HCT116 (cell line): ENCODE results near the gene TMEM165. TPM values are rescaled to one million over a fixed set of nuclear protein-coding genes. Genes with fewer than 3 reads are reported as not detected.

Experiments
- ATAC-seq: fragments of 200-7000 bp; cut with Tn5 transposase; 2 replicates; pipeline ENCODE4 v1.9.1; 2020; ENCODE audit warnings: mild to moderate bottlenecking, moderate library complexity
- BruUV-seq: library from RNA; stranded (reverse); fragments of 400-500 nt; replicated peaks from 2 replicates; lab custom pipeline; 2021; lab: Mats Ljungman, UMichigan
- CTCF ChIA-PET: fragments of 300-600 bp; sonication (Branson Sonifier 250); formaldehyde crosslinking; loops from one replicate; lab custom pipeline; 2021; ENCODE audit warnings: antibody characterized with exemption; lab: Charles Lee
- POLR2A ChIA-PET: fragments of 300-600, 350-600 bp; sonication (Branson Sonifier 250); formaldehyde crosslinking; loops from one replicate; lab custom pipeline; 2021; ENCODE audit warnings: antibody characterized with exemption; lab: Charles Lee
- RAD21 ChIA-PET, 2 experiments: fragments of 300-600 bp; sonication (Branson Sonifier 250); formaldehyde crosslinking; loops; one replicate each; lab custom pipeline; 2023; ENCODE audit warnings: low total read pairs in 2 of 2; ENCODE audit not compliant: uncharacterized antibody in 2 of 2, unreplicated experiment in 2 of 2, low non-redundant PET in 1 of 2; lab: Charles Lee
- DNase-seq: peaks from one replicate; pipeline ENCODE4 v3.0.0-alpha.2; 2010; ENCODE audit warnings: low read depth, low spot score
- H2AFZ ChIP-seq: fragments of 200-600 bp; shearing (Covaris generic), sonication (generic); 2 replicates; pipeline ENCODE4 v1.6.1; 2017; ENCODE audit warnings: low read depth, mixed run types, mixed read lengths, antibody characterized with exemption, low read length; ENCODE audit not compliant: poor library complexity, severe bottlenecking
- H3K27ac ChIP-seq: 2 replicates; pipeline ENCODE4 v1.5.1; 2012; ENCODE audit warnings: low read depth, low read length
- H3K27me3 ChIP-seq: fragments of 200-600 bp; sonication (generic); 2 replicates; pipeline ENCODE4 v1.6.1; 2016; ENCODE audit warnings: mixed run types, low read length, mixed read lengths; ENCODE audit not compliant: insufficient read depth
- H3K36me3 ChIP-seq, 2 experiments: fragments of 200-500 bp in 1 of 2; fragments of 200-600 bp in 1 of 2; sonication (Bioruptor generic) in 1 of 2; sonication (generic) in 1 of 2; 2 replicates each; pipeline versions ENCODE4 v1.5.1 to v1.6.1; 2014 to 2016; ENCODE audit warnings: low read length in 2 of 2, inconsistent platforms in 1 of 2, mixed read lengths in 1 of 2, mixed run types in 1 of 2; ENCODE audit not compliant: insufficient read depth in 2 of 2, control insufficient read depth in 1 of 2
- H3K4me1 ChIP-seq, 2 experiments: fragments of 200-600 bp in 1 of 2; sonication (generic) in 1 of 2; 2 replicates each; pipeline versions ENCODE4 v1.5.1 to v1.6.1; 2012 to 2017; ENCODE audit warnings: low read length in 2 of 2, inconsistent platforms in 1 of 2, mild to moderate bottlenecking in 1 of 2, mixed read lengths in 1 of 2, mixed run types in 1 of 2, moderate library complexity in 1 of 2; ENCODE audit not compliant: insufficient read depth in 2 of 2, control insufficient read depth in 1 of 2
- H3K4me2 ChIP-seq: fragments of 200-600 bp; sonication (generic); 2 replicates; pipeline ENCODE4 v1.6.1; 2017; ENCODE audit warnings: mixed run types, low read length, mixed read lengths
- H3K4me3 ChIP-seq, 2 experiments: fragments of 200-600 bp in 1 of 2; sonication (generic) in 1 of 2; replicated peaks in 1 of 2; 2 replicates each; pipeline ENCODE4 v1.5.1; 2011 to 2016; ENCODE audit warnings: low read length in 2 of 2, control low read depth in 1 of 2, low read depth in 1 of 2, mild to moderate bottlenecking in 1 of 2, mixed read lengths in 1 of 2, mixed run types in 1 of 2
- H3K79me2 ChIP-seq: fragments of 200-600 bp; sonication (generic); 2 replicates; pipeline ENCODE4 v1.6.1; 2017; ENCODE audit warnings: mild to moderate bottlenecking, mixed run types, low read length, moderate library complexity, mixed read lengths; ENCODE audit not compliant: insufficient read depth
- H3K9ac ChIP-seq: fragments of 200-600 bp; sonication (generic); 2 replicates; pipeline ENCODE4 v1.6.1; 2016; ENCODE audit warnings: low read length, mixed read lengths
- H3K9me2 ChIP-seq: fragments of 200-600 bp; sonication (generic), shearing (Covaris generic); 2 replicates; pipeline ENCODE4 v1.6.1; 2017; ENCODE audit warnings: mixed run types, mild to moderate bottlenecking, moderate library complexity; ENCODE audit not compliant: insufficient read depth
- H3K9me3 ChIP-seq, 2 experiments: fragments of 200-500 bp in 1 of 2; fragments of 200-600 bp in 1 of 2; sonication (Bioruptor generic) in 1 of 2; sonication (generic) in 1 of 2; 2 replicates each; pipeline ENCODE4 v1.6.1; 2014 to 2017; ENCODE audit warnings: low read length in 2 of 2, mixed read lengths in 2 of 2, inconsistent platforms in 1 of 2, low read depth in 1 of 2, mild to moderate bottlenecking in 1 of 2, mixed run types in 1 of 2, moderate library complexity in 1 of 2; ENCODE audit not compliant: control insufficient read depth in 1 of 2, insufficient read depth in 1 of 2
- H4K20me1 ChIP-seq: fragments of 200-600 bp; sonication (generic), shearing (Covaris generic); 2 replicates; pipeline ENCODE4 v1.6.1; 2017; ENCODE audit warnings: mixed run types, mild to moderate bottlenecking, moderate library complexity; ENCODE audit not compliant: insufficient read depth
- CBX3 ChIP-seq: IDR thresholded peaks from 2 replicates; pipeline ENCODE4 v1.6.1; 2012; ENCODE audit warnings: low read depth
- CEBPB ChIP-seq: IDR thresholded peaks from 2 replicates; pipeline ENCODE4 v1.6.1; 2012; ENCODE audit warnings: low read depth
- CTCF ChIP-seq, 3 experiments: fragments of 200-600 bp in 1 of 3; sonication (generic) in 1 of 3; IDR thresholded peaks in 2 of 3; conservative IDR thresholded peaks in 1 of 3; 2 replicates each; pipeline ENCODE4 v1.5.1; 2012 to 2017; ENCODE audit warnings: low read depth in 2 of 3, low read length in 2 of 3, antibody characterized with exemption in 1 of 3, borderline replicate concordance in 1 of 3, control low read depth in 1 of 3, mild to moderate bottlenecking in 1 of 3, mixed read lengths in 1 of 3, mixed run types in 1 of 3, moderate library complexity in 1 of 3; ENCODE audit not compliant: insufficient read depth in 1 of 3
- EZH2 ChIP-seq: fragments of 200-600 bp; sonication (generic); IDR thresholded peaks from 2 replicates; pipeline ENCODE4 v1.6.1; 2017; ENCODE audit warnings: antibody characterized with exemption, mixed run types
- EZH2phosphoT487 ChIP-seq: fragments of 200-600 bp; IDR thresholded peaks from 2 replicates; pipeline ENCODE4 v1.6.1; 2018; ENCODE audit warnings: antibody characterized with exemption, borderline replicate concordance
- JUND ChIP-seq: IDR thresholded peaks from 2 replicates; pipeline ENCODE4 v1.6.1; 2012
- POLR2A ChIP-seq: IDR thresholded peaks from 2 replicates; pipeline ENCODE4 v1.7.0; 2011; ENCODE audit warnings: borderline replicate concordance; ENCODE audit not compliant: insufficient read depth, insufficient read length; ENCODE audit errors: extremely low read depth
- POLR2AphosphoS5 ChIP-seq: IDR thresholded peaks from 2 replicates; pipeline ENCODE4 v1.6.1; 2011; ENCODE audit warnings: mild to moderate bottlenecking, low read depth, low read length, moderate library complexity
- REST ChIP-seq: IDR thresholded peaks from 2 replicates; pipeline ENCODE4 v1.6.1; 2012; ENCODE audit warnings: low read depth
- SRF ChIP-seq: IDR thresholded peaks from 2 replicates; pipeline ENCODE4 v1.6.1; 2012; ENCODE audit warnings: low read depth
- TCF7L2 ChIP-seq: IDR thresholded peaks from 2 replicates; pipeline ENCODE4 v1.7.0; 2011; ENCODE audit warnings: borderline replicate concordance, inconsistent platforms; ENCODE audit not compliant: insufficient read depth, insufficient read length; ENCODE audit errors: extremely low read depth
- ZFX ChIP-seq: fragments of 450-650 bp; IDR thresholded peaks from 2 replicates; pipeline ENCODE4 v1.6.1; 2017
- ZNF274 ChIP-seq: fragments of 200-500 bp; sonication (Bioruptor generic); IDR thresholded peaks from 2 replicates; pipeline ENCODE4 v1.6.1; 2014; ENCODE audit warnings: mild to moderate bottlenecking, low read depth, low read length, inconsistent platforms
- intact Hi-C: fragments of 100-400 bp; cut with micrococcal nuclease; formaldehyde crosslinking; loops from 2 replicates; pipeline ENCODE4 v1.10.0; 2022
- total RNA-seq: library from RNA; stranded (reverse); gene quantifications from one replicate; pipeline ENCODE4 v1.2.1, GENCODE V29; 2021; ENCODE audit not compliant: unreplicated experiment

The TMEM165 gene
- total RNA-seq, 1 experiment from 2014 or later: 60.7 TPM

GRCh38 chr4:55385201-55385649 lies 10.5 kb upstream of the TMEM165 start:
- no peak for DNase-seq
- RAD21 ChIA-PET: no interaction called here
- no TSS peak for BruUV-seq
- H3K9me3 ChIP-seq: no peaks in the 10 kb centered on the region
- TF ChIP-seq CTCF (IDR thresholded peaks at IDR 0.05 in 2 of 3, conservative IDR thresholded peaks at IDR 0.05 in 1 of 3; ENCODE audit: borderline replicate concordance in 1 of 3, insufficient read depth in 1 of 3, low read depth in 2 of 3, low read length in 2 of 3): no peak
- no peak for TF ChIP-seq ZNF274
- TF ChIP-seq EZH2: no peak
- no peak for TF ChIP-seq EZH2phosphoT487
- no peak for TF ChIP-seq TCF7L2
- no peak for TF ChIP-seq JUND
- TF ChIP-seq POLR2A: no peak
- no peak for TF ChIP-seq SRF
- TF ChIP-seq CBX3: no peak
- no peak for TF ChIP-seq REST
- TF ChIP-seq ZFX: no peak
- TF ChIP-seq POLR2AphosphoS5: no peak
- no peak for TF ChIP-seq CEBPB
- H3K27ac ChIP-seq: no peak overlapping the region
- no peaks in the 10 kb centered on the region for H3K79me2 ChIP-seq
- no peak for ATAC-seq
- CTCF ChIA-PET: no interaction called here
- intact Hi-C loops: no loop called here
- H3K4me2 ChIP-seq: no peak overlapping the region
- no peak overlapping the region for H2AFZ ChIP-seq
- H3K36me3 ChIP-seq: no peaks in the 10 kb centered on the region
- H3K9ac ChIP-seq: no peak overlapping the region
- POLR2A ChIA-PET: no interaction called here
- H3K4me3 ChIP-seq: no peak overlapping the region
- no peaks in the 10 kb centered on the region for H3K9me2 ChIP-seq
- peaks cover 0 to 6% of the 10 kb centered on the region in 2 experiments; a peak in 1 of 4 replicates for H3K4me1 ChIP-seq
- no peaks in the 10 kb centered on the region for H4K20me1 ChIP-seq
- no peaks in the 10 kb centered on the region for H3K27me3 ChIP-seq
